Neuron (in vitro differentiated cells): Measurements from ENCODE around the gene DHDH.

Experiments
- H2AFZ ChIP-seq: one replicate; pipeline ENCODE4 v1.6.1; 2013; ENCODE audit warnings: low read depth, mild to moderate bottlenecking, inconsistent platforms, low read length, moderate library complexity
- H3K27me3 ChIP-seq: one replicate; pipeline ENCODE4 v1.6.1; 2013; ENCODE audit warnings: low read length; ENCODE audit not compliant: insufficient read depth
- H3K36me3 ChIP-seq: one replicate; pipeline ENCODE4 v1.6.1; 2013; ENCODE audit warnings: low read length; ENCODE audit not compliant: insufficient read depth
- H3K4me1 ChIP-seq: one replicate; pipeline ENCODE4 v1.6.1; 2013; ENCODE audit warnings: low read length; ENCODE audit not compliant: insufficient read depth
- H3K4me3 ChIP-seq: 2 replicates; pipeline ENCODE4 v1.5.1; 2013; ENCODE audit warnings: mild to moderate bottlenecking, low read length, moderate library complexity
- H3K9me3 ChIP-seq: one replicate; pipeline ENCODE4 v1.6.1; 2013; ENCODE audit warnings: low read length

DHDH gene

GRCh38 chr19:48961051-48961649 is 27.7 kb downstream of the DHDH start:
- H3K4me3 ChIP-seq, result no peak overlapping the region
- peaks cover 14% of the 10 kb centered on the region for H3K36me3 ChIP-seq
- H2AFZ ChIP-seq, result no peak overlapping the region
- H3K9me3 ChIP-seq, result no peaks in the 10 kb centered on the region
- no peaks in the 10 kb centered on the region for H3K27me3 ChIP-seq
- peaks cover 22% of the 10 kb centered on the region for H3K4me1 ChIP-seq

- Histone ChIP-seq H3K4me1 (peaks cover 24% of the 10 kb centered on the region), H2AFZ (no peak overlapping the region), H3K36me3 (peaks cover 17% of the 10 kb centered on the region), H3K27me3 (no peaks in the 10 kb centered on the region), H3K9me3 (no peaks in the 10 kb centered on the region), H3K4me3 (no peak overlapping the region)
Measured at GRCh38 chr19:48961673-48962028, 28.2 kb downstream of the DHDH start.

GRCh38 chr19:48962029-48962848 is 28.7 kb downstream of the DHDH start:
- peaks cover 17% of the 10 kb centered on the region for H3K36me3 ChIP-seq

DNA sequence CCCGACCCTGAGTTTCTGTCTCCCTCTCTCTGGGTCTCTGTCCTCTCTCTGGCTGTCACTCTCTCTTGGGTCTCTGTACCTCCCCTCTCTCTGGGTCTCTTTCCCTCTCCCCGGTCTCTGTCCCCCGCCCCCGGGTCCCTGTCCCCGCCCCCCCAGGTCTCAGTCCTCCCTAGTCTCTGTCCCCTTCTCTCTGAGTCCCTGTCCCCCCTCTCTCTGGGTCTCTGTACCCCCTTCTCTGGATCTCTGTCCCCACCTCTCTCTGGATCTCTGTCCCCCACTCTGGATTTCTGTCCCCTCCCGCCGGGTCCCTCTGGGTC is 29.3 kb downstream of the DHDH start:
- Histone ChIP-seq H3K4me3 (no peak overlapping the region), H3K4me1 (peaks cover 24% of the 10 kb centered on the region), H3K36me3 (peaks cover 12% of the 10 kb centered on the region), H3K9me3 (no peaks in the 10 kb centered on the region), H3K27me3 (no peaks in the 10 kb centered on the region), H2AFZ (no peak overlapping the region)

More at GRCh38 chr19:48962029-48962848, 28.7 kb downstream of the DHDH start:
- no peak overlapping the region for H3K4me3 ChIP-seq
- peaks cover 24% of the 10 kb centered on the region for H3K4me1 ChIP-seq
- no peak overlapping the region for H2AFZ ChIP-seq
- no peaks in the 10 kb centered on the region for H3K9me3 ChIP-seq
- no peaks in the 10 kb centered on the region for H3K27me3 ChIP-seq

- Histone ChIP-seq H3K4me3 (no peak overlapping the region), H2AFZ (no peak overlapping the region)
Measured at GRCh38 chr19:48963371-48964204, 30.1 kb downstream of the DHDH start.

DNA sequence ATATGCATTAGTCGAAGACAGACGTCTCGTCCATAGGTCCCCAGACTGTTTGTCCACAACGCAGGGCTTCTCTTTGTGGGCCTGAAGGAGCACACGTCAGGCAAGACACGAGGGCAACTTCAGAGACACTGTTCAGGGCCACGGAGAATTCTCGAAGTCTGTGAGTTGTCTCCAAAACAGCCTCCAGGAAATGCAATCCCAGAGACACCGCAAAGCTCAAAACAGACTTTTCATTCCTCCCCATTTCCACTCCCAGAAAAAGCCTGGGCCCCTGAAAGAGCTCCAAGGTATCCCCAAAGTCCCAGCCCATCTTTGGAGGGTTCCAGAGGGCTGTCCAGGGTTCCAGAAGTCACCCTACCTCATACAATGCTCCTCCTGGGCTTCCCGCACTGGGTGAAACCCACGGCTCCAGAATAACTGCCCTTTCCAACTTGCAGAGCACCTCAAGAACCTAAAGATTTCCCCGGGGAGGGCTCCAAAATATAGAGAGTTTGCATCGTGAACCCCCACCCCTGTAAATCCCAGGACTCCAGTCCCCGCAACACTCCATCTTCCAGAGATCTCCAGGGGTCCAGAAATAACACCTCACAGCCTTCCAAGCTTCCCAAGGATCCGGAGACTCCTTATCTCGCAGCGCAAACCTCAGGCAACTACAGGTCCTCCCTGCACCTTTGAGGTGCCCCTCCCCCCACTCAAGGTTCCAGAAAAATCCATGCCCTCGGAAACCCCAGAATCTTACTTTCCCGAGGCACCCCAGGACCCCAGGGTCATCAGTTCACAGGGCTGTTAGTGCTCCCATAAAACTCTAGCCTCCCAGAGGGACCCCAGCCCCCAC is 30.9 kb downstream of the DHDH start:
- Histone ChIP-seq H2AFZ (no peak overlapping the region), H3K9me3 (peaks cover 3% of the 10 kb centered on the region), H3K36me3 (peaks cover 15% of the 10 kb centered on the region), H3K4me3 (peak overlapping the region; percentile 15), H3K27me3 (no peaks in the 10 kb centered on the region), H3K4me1 (peaks cover 24% of the 10 kb centered on the region)

More at GRCh38 chr19:48963371-48964204, 30.1 kb downstream of the DHDH start:
- no peaks in the 10 kb centered on the region for H3K27me3 ChIP-seq
- H3K36me3 ChIP-seq, result peaks cover 10% of the 10 kb centered on the region
- H3K9me3 ChIP-seq, result no peaks in the 10 kb centered on the region
- peaks cover 24% of the 10 kb centered on the region for H3K4me1 ChIP-seq

GRCh38 chr19:48965040-48965805 is 31.7 kb downstream of the DHDH start, which contains the start of gene FTL:
TSS of gene FTL (plus strand) at chr19:48965309. CDS start at chr19:48965508, 199 bp downstream.
- H3K27me3 ChIP-seq, result no peaks in the 10 kb centered on the region
- H3K36me3 ChIP-seq, result peaks cover 22% of the 10 kb centered on the region
- H3K9me3 ChIP-seq, result peaks cover 3% of the 10 kb centered on the region

GRCh38 chr19:48965806-48966540 is 32.5 kb downstream of the DHDH start:
- Histone ChIP-seq H2AFZ (no peak overlapping the region), H3K27me3 (no peaks in the 10 kb centered on the region), H3K4me3 (peak overlapping the region; percentile 78), H3K4me1 (peaks cover 24% of the 10 kb centered on the region), H3K36me3 (peaks cover 26% of the 10 kb centered on the region), H3K9me3 (peaks cover 3% of the 10 kb centered on the region)

More at GRCh38 chr19:48965040-48965805, 31.7 kb downstream of the DHDH start, which contains the start of gene FTL:
- peak within 1 kb of the TSS; percentile 78 for H3K4me3 ChIP-seq
- H2AFZ ChIP-seq, result no peak within 1 kb of the TSS
- peaks cover 24% of the 10 kb centered on the region for H3K4me1 ChIP-seq

- Histone ChIP-seq H3K27me3 (no peaks in the 10 kb centered on the region), H2AFZ (no peak overlapping the region), H3K9me3 (peaks cover 3% of the 10 kb centered on the region), H3K36me3 (peaks cover 26% of the 10 kb centered on the region), H3K4me1 (peaks cover 24% of the 10 kb centered on the region), H3K4me3 (peak overlapping the region; percentile 78)
Measured at GRCh38 chr19:48966541-48967345, 33.2 kb downstream of the DHDH start.

DNA sequence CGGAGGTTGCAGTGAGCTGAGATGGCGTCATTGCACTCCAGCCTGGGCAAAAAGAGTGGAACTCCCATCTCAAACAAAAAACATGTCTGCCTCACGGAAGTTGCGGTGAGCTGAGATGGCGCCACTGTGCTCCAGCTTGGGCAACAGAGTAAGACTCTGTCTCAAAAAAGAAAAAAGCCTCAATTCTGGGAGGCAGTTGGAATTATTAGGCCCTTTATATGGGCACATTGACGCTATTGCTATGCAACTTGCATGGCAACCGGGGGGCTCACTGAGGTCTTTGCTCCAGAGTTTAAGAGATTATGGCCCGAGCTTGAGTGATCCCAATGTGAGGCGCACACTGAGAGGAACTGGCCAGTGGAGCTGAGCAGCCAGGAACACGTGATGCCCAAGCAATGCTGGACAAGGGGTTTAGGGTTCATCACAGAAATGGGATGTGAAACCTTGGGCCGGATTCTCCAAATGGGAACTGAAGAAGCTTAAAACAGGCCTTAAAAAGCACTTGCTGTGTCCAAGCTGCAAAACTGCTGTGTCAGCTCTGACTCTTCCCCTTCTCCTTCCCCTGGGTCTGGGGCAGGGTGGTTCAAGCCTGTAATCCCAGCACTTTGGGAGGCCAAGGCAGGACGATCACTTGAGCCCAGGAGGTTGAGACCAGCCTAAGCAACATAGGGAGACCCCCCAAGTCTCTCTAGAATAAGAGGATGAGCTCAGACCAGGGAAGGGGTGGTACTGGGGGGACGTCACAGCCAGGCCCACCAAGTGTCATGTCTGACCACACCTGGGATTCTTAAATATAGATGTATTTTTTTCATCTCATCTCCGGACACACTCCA is 34.1 kb downstream of the DHDH start:
- peaks cover 24% of the 10 kb centered on the region for H3K4me1 ChIP-seq
- H3K9me3 ChIP-seq, result peaks cover 3% of the 10 kb centered on the region
- no peak overlapping the region for H2AFZ ChIP-seq
- H3K4me3 ChIP-seq, result no peak overlapping the region
- peaks cover 26% of the 10 kb centered on the region for H3K36me3 ChIP-seq
- no peaks in the 10 kb centered on the region for H3K27me3 ChIP-seq
